ENCODE results near the gene CCDC187. TPM values are rescaled to one million over a fixed set of nuclear protein-coding genes. Genes with fewer than 3 reads are reported as not detected.

The CCDC187 gene
- total RNA-seq, 1 donor: 0.10 TPM

GRCh38 chr9:136313111-136314055 is 9.5 kb upstream of the CCDC187 start:
- Histone ChIP-seq H3K4me1 (ENCODE audit: insufficient read depth, low read length) (peaks cover 11% of the 10 kb centered on the region), H3K9me3 (ENCODE audit: low read depth, low read length) (no peaks in the 10 kb centered on the region), H3K27me3 (ENCODE audit: insufficient read depth, low read length) (peaks cover 2% of the 10 kb centered on the region), H3K4me3 (ENCODE audit: low read length) (no peak overlapping the region)

GRCh38 chr9:136312436-136312835 is 8.5 kb upstream of the CCDC187 start:
- Histone ChIP-seq H3K4me3 (ENCODE audit: low read length) (no peak overlapping the region), H3K4me1 (ENCODE audit: insufficient read depth, low read length) (peaks cover 11% of the 10 kb centered on the region), H3K27me3 (ENCODE audit: insufficient read depth, low read length) (peaks cover 6% of the 10 kb centered on the region), H3K9me3 (ENCODE audit: low read depth, low read length) (no peaks in the 10 kb centered on the region)

DNA sequence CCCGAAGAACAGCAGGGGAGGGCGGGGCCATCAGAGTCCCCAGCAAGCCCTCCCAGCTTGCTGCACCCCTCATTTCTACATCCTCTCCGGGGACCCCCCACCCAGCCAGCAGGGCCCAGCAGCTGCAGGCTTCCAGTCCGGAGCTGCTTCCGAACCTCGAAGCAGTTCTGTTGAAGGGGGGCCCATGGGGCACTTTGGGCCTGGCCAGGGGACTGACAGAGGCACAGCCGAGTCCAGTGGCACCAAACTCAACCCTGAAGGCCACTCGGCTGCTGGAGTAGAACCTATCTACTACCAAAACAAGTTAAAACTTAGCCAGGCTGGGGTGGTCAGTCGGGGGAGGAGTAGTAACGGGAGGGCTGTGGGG is 8.1 kb upstream of the CCDC187 start:
- Histone ChIP-seq H3K4me3 (ENCODE audit: low read length) (no peak overlapping the region), H3K9me3 (ENCODE audit: low read depth, low read length) (no peaks in the 10 kb centered on the region), H3K27me3 (ENCODE audit: insufficient read depth, low read length) (peaks cover 6% of the 10 kb centered on the region), H3K4me1 (ENCODE audit: insufficient read depth, low read length) (peaks cover 11% of the 10 kb centered on the region)

DNA sequence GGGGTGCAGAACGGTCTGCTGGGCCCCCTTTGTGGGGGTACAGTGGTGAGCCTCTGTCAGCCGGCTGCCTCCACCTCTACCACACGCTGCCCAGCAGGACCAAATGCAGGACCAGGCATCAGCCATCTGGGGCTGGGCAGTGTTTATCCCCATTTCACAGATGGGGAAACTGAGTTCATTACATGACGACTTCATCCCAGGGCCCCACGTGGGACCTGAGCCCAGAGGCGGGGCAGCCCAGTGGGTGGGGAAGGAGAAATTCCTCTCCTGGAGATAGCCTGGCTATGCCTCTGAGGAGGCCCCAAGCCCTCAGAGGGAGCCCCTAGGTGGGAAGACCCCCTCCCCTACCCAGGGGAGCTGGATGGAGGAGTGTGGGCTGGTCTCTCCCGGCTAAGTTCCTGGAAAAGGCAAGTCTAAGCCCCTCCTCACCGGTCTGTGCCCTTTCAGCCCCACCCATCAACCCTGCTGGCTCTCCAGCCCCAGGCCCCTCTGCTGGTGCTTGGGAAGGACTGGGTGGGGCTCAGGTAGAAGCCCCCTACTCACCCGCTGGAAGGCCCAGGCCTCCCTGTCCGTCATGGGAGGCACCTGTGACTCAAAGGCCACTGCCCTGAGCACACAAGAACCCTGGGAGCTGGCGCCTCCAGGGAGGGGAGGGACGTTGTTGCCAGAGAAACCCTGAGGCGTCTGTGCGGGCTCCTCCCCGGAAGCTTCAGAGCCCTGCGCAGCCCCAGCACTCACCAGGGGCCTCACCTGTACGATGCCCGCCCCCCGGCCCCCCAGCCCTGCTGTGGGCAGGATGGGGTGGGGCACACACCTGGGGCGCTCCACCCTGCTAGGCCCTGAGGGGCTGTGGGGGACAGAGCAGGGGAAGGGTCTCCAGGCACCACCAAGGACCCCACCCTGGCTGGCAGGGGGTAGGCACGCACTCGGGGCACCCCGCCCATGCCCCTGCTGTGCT is 7.4 kb upstream of the CCDC187 start:
- H3K4me1 ChIP-seq (ENCODE audit: insufficient read depth, low read length): peaks cover 11% of the 10 kb centered on the region
- H3K27me3 ChIP-seq (ENCODE audit: insufficient read depth, low read length): peaks cover 6% of the 10 kb centered on the region

GRCh38 chr9:136310273-136311030 is 6.6 kb upstream of the CCDC187 start:
- Histone ChIP-seq H3K27me3 (ENCODE audit: insufficient read depth, low read length) (peaks cover 6% of the 10 kb centered on the region), H3K4me1 (ENCODE audit: insufficient read depth, low read length) (peaks cover 11% of the 10 kb centered on the region), H3K4me3 (ENCODE audit: low read length) (no peak overlapping the region), H3K9me3 (ENCODE audit: low read depth, low read length) (no peaks in the 10 kb centered on the region)

More for the DNA sequence above, 7.4 kb upstream of the CCDC187 start:
- Histone ChIP-seq H3K4me3 (ENCODE audit: low read length) (no peak overlapping the region), H3K9me3 (ENCODE audit: low read depth, low read length) (no peaks in the 10 kb centered on the region)

DNA sequence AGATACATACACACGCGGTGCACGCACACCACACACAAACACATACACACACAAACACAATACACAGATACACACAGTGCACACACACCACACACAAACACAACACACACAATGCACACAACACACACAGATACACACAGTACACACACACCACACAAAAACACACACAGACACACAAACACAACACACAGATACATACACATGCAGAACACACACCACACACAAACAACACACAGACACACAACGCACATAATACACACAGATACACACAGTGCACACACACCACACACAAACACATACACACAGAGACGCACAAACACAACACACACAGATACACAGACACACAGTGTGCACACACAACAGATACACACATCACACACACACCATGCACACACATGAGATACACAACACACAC is 5.9 kb upstream of the CCDC187 start:
- peaks cover 11% of the 10 kb centered on the region for H3K4me1 ChIP-seq (ENCODE audit: insufficient read depth, low read length)

GRCh38 chr9:136309101-136309801 is 5.4 kb upstream of the CCDC187 start:
- Histone ChIP-seq H3K27me3 (ENCODE audit: insufficient read depth, low read length) (peaks cover 6% of the 10 kb centered on the region), H3K9me3 (ENCODE audit: low read depth, low read length) (no peaks in the 10 kb centered on the region), H3K4me1 (ENCODE audit: insufficient read depth, low read length) (peaks cover 11% of the 10 kb centered on the region), H3K4me3 (ENCODE audit: low read length) (no peak overlapping the region)

More for the DNA sequence above, 5.9 kb upstream of the CCDC187 start:
- H3K9me3 ChIP-seq (ENCODE audit: low read depth, low read length): no peaks in the 10 kb centered on the region
- peaks cover 6% of the 10 kb centered on the region for H3K27me3 ChIP-seq (ENCODE audit: insufficient read depth, low read length)
- H3K4me3 ChIP-seq (ENCODE audit: low read length): no peak overlapping the region

DNA sequence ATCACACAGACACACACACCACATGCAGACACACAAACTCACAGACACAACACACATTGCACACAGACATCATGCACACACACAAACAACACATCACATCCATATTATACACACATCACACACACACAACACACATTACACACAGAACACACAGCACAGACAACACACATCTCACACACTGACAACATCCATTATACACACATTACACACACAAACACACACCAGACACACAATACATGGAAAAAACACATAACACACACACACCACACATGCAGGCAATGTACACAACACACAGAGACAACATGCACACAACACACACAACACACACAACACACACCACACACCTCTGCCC is 4.8 kb upstream of the CCDC187 start:
- no peak overlapping the region for H3K4me3 ChIP-seq (ENCODE audit: low read length)
- H3K4me1 ChIP-seq (ENCODE audit: insufficient read depth, low read length): peaks cover 11% of the 10 kb centered on the region
- H3K27me3 ChIP-seq (ENCODE audit: insufficient read depth, low read length): peaks cover 6% of the 10 kb centered on the region
- H3K9me3 ChIP-seq (ENCODE audit: low read depth, low read length): no peaks in the 10 kb centered on the region

DNA sequence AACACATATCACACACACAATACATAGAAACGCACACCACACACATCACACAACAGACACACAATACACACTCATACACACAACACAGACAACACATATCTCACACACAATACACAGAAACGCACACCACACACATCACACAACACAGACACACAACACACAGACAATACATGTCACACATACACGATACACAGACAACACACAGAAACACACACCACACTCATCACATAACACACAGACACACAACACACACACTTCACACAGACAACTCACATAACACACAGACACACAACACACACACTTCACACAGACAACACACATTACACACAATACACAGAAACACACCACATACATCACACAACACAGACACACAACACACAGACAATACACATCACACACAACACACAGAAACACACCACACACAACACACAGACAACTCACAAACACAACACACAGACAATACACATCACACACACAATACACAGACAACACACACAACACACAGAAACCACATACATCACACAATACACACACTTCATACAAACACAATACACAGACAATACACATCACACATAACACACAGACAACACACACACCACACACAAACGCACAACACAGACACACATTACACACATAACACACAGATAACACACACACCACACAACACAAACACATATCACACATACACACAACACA is 4.3 kb upstream of the CCDC187 start:
- H3K4me1 ChIP-seq (ENCODE audit: insufficient read depth, low read length): peaks cover 11% of the 10 kb centered on the region
- no peaks in the 10 kb centered on the region for H3K9me3 ChIP-seq (ENCODE audit: low read depth, low read length)
- no peak overlapping the region for H3K4me3 ChIP-seq (ENCODE audit: low read length)
- H3K27me3 ChIP-seq (ENCODE audit: insufficient read depth, low read length): peaks cover 6% of the 10 kb centered on the region

DNA sequence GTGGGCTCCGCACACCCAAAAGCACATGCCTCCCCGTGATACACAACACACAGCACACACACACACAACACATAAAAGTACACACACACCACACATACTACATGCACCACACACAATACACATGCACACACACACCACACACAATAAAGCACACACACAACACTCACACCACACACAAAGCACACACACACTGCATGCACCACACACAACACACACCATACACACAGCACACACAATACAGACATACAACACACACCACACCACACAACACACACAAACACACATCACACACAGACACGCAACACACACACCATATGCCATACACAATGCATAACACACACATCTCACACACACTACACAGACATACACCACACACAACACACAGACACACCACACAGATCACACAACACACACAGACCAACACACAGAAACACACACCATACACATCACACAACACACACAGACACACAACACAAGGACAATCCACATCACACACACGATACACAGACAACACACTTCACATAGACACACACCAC is 3.4 kb upstream of the CCDC187 start:
- peaks cover 11% of the 10 kb centered on the region for H3K4me1 ChIP-seq (ENCODE audit: insufficient read depth, low read length)
- H3K4me3 ChIP-seq (ENCODE audit: low read length): no peak overlapping the region
- no peaks in the 10 kb centered on the region for H3K9me3 ChIP-seq (ENCODE audit: low read depth, low read length)
- H3K27me3 ChIP-seq (ENCODE audit: insufficient read depth, low read length): peaks cover 6% of the 10 kb centered on the region

DNA sequence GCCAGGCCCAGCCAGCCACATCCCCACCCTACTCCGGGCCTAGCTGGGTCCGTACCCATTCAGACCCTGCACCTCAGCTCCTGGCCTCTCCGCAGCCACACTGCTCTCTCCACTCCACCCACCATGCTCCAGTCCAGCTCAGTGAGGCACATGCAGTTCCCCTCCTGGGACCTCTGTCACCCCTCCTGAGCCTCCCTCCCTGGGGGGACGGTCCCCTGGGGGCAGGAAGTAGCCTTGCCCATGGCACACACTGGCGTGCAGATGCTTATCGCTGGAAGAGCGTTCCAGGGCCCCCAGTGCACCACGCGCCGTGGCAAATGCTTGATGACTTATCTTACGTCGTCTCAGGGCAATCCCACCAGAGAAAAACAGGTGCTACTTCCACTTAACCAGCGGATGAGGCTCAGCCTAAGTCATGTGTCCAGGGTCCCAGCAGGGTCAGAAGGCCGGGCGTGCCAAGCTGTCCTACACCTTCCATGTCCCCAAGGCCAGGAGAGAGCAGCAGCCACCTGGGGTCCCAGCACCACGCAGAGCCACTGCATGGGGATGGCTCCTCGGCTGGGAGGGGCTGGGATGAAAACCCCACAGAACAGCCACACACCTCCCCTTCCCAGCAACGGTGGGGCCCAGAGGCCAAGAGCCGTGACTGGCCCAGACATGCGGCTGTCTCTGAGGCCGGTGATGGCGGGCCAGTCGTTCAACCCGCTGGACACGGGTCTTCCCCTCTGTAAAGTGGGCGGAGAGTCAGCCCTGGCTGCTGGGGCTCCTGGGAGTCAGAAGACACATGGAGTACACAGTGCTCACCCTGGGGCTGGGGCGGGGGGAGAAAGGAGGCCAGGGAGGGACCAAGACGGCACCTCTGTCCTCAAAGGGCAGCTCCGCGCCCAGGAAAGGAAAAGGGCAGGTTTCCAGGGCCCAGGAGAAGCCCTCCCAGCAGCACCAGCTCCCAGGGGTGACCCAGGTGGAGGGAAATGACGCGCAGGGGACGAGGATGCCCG is 2.6 kb upstream of the CCDC187 start:
- H3K4me1 ChIP-seq (ENCODE audit: insufficient read depth, low read length): peaks cover 9% of the 10 kb centered on the region
- peaks cover 6% of the 10 kb centered on the region for H3K27me3 ChIP-seq (ENCODE audit: insufficient read depth, low read length)
- H3K9me3 ChIP-seq (ENCODE audit: low read depth, low read length): no peaks in the 10 kb centered on the region
- H3K4me3 ChIP-seq (ENCODE audit: low read length): no peak overlapping the region

- peaks cover 7% of the 10 kb centered on the region for H3K4me1 ChIP-seq (ENCODE audit: insufficient read depth, low read length)
- H3K27me3 ChIP-seq (ENCODE audit: insufficient read depth, low read length): peaks cover 6% of the 10 kb centered on the region
- H3K9me3 ChIP-seq (ENCODE audit: low read depth, low read length): no peaks in the 10 kb centered on the region
- no peak overlapping the region for H3K4me3 ChIP-seq (ENCODE audit: low read length)
These were observed 1.9 kb upstream of the CCDC187 start for GRCh38 chr9:136305804-136306203.

Measured in mononuclear cell (primary cell).